K562 (cell line): ENCODE measurements around the gene RARRES2. TPM values are rescaled to one million over a fixed set of nuclear protein-coding genes. Genes with fewer than 3 reads are reported as not detected.
A peak's percentile ranks its signal among the peaks of the same experiment; 100 is the strongest.

Experiments
- ARNT ChIP-seq, 2 experiments: fragments of 450-650 bp; IDR thresholded peaks; 2 replicates each; pipeline ENCODE4 v1.6.1; 2016; ENCODE audit warnings: mild to moderate bottlenecking in 1 of 2
- BRD4 ChIP-seq: fragments of 200-600 bp; sonication (generic); IDR thresholded peaks from 2 replicates; pipeline ENCODE4 v1.6.1; 2017; ENCODE audit warnings: inconsistent platforms
- CXXC5 ChIP-seq: fragments of 250-450 bp; sonication (Bioruptor Pico); IDR thresholded peaks from 2 replicates; pipeline ENCODE4 v1.8.0; 2022; ENCODE audit warnings: inconsistent platforms, mild to moderate bottlenecking, moderate library complexity
- ELF2 ChIP-seq: fragments of 250-450 bp; sonication (Bioruptor Pico); IDR thresholded peaks from 2 replicates; pipeline ENCODE4 v1.5.0; 2021; ENCODE audit warnings: mild to moderate bottlenecking
- EP400 ChIP-seq: fragments of 450-650 bp; IDR thresholded peaks from 2 replicates; pipeline ENCODE4 v1.6.1; 2017; ENCODE audit warnings: antibody characterized with exemption, mild to moderate bottlenecking, moderate library complexity
- FOXP1 ChIP-seq: sonication (generic); formaldehyde crosslinking; IDR thresholded peaks from 2 replicates; pipeline ENCODE4 v1.8.0; 2022; ENCODE audit warnings: mild to moderate bottlenecking, missing genetic modification reagents
- GATAD2A ChIP-seq: fragments of 450-650 bp; IDR thresholded peaks from 2 replicates; pipeline ENCODE4 v1.6.1; 2017
- MEF2D ChIP-seq: conservative IDR thresholded peaks from 2 replicates; pipeline ENCODE4 v1.6.1; 2016; ENCODE audit warnings: low read depth, missing genetic modification characterization, missing compliant biosample characterization
- MXI1 ChIP-seq: IDR thresholded peaks from 2 replicates; pipeline ENCODE4 v1.6.1; 2011; ENCODE audit warnings: low read depth, mild to moderate bottlenecking, improper control_type of control experiment, low read length
- NFE2L1 ChIP-seq: fragments of 450-650 bp; IDR thresholded peaks from 2 replicates; pipeline ENCODE4 v1.6.1; 2016; ENCODE audit warnings: missing genetic modification characterization, low read depth, mild to moderate bottlenecking, missing compliant biosample characterization, moderate library complexity, borderline replicate concordance
- NFIC ChIP-seq: fragments of 450-650 bp; IDR thresholded peaks from 2 replicates; pipeline ENCODE4 v1.6.1; 2017; ENCODE audit warnings: mild to moderate bottlenecking, inconsistent platforms
- NR2C2 ChIP-seq, 2 experiments: fragments of 200-800 bp in 1 of 2; sonication (Bioruptor generic) in 1 of 2; sonication (generic) in 1 of 2; formaldehyde crosslinking in 1 of 2; IDR thresholded peaks; 2 replicates each; pipeline versions ENCODE4 v1.6.1 to v1.8.0; 2016 to 2022; ENCODE audit warnings: mild to moderate bottlenecking in 1 of 2, missing compliant biosample characterization in 1 of 2, missing genetic modification characterization in 1 of 2, missing genetic modification reagents in 1 of 2
- POLR3A ChIP-seq: IDR thresholded peaks from 2 replicates; pipeline ENCODE4 v1.6.1; 2011; ENCODE audit warnings: borderline replicate concordance, mild to moderate bottlenecking, moderate library complexity; ENCODE audit not compliant: insufficient read length, insufficient read depth; ENCODE audit errors: extremely low read depth
- RAD21 ChIP-seq, 2 experiments: fragments of 250-450 bp in 1 of 2; fragments of 450-650 bp in 1 of 2; sonication (Bioruptor Pico) in 1 of 2; formaldehyde crosslinking in 1 of 2; IDR thresholded peaks in 1 of 2; conservative IDR thresholded peaks in 1 of 2; 2 replicates each; pipeline versions ENCODE4 v1.4.0 to v1.8.0; 2020 to 2022; ENCODE audit warnings: mild to moderate bottlenecking in 2 of 2, moderate library complexity in 1 of 2
- SAP30 ChIP-seq: fragments of 200-600 bp; sonication (generic); IDR thresholded peaks from 2 replicates; pipeline ENCODE4 v1.6.1; 2012; ENCODE audit warnings: borderline replicate concordance, low read depth, mild to moderate bottlenecking, moderate library complexity, low read length, control low read depth, inconsistent platforms; ENCODE audit not compliant: insufficient read depth, poor library complexity, severe bottlenecking
- SREBF1 ChIP-seq: fragments of 150-350 bp; IDR thresholded peaks from 2 replicates; pipeline ENCODE4 v1.6.1; 2014; ENCODE audit warnings: antibody characterized with exemption, low read depth, low read length, borderline replicate concordance
- THRA ChIP-seq: fragments of 450-650 bp; IDR thresholded peaks from 2 replicates; pipeline ENCODE4 v1.6.1; 2017; ENCODE audit warnings: mild to moderate bottlenecking, moderate library complexity
- ZBTB5 ChIP-seq: fragments of 450-650 bp; IDR thresholded peaks from 2 replicates; pipeline ENCODE4 v1.6.1; 2017; ENCODE audit warnings: antibody characterized with exemption
- ZNF79 ChIP-seq: fragments of 250-450 bp; sonication (Bioruptor Pico); IDR thresholded peaks from 2 replicates; pipeline ENCODE4 v1.4.0; 2020; ENCODE audit warnings: low read depth, mild to moderate bottlenecking, moderate library complexity
- polyA plus RNA-seq, 8 experiments: library from polyadenylated mRNA; depleted of rRNA in 4 of 8; stranded (reverse) in 5 of 8; unstranded in 3 of 8; fragments of >200 nt; fragmentation: Nextera tagmentation in 2 of 8; fragmentation: Illumina TruSeq in 1 of 8; extraction: Ambion mirVana in 2 of 8; extraction: Trizol in 1 of 8; gene quantifications; 2 replicates each; pipeline versions ENCODE4 v1.2.1 to v1.2.3, GENCODE V29; 2011 to 2014; ENCODE audit warnings: inconsistent platforms in 1 of 8, missing spikeins in 1 of 8
- total RNA-seq, 7 experiments: library from RNA; depleted of rRNA in 6 of 7; stranded (reverse); fragments of >200 nt in 6 of 7; fragmentation: Illumina TruSeq in 2 of 7; extraction: Trizol in 2 of 7; gene quantifications; 2 replicates each; pipeline versions ENCODE4 v1.2.1 to v1.2.3, GENCODE V29; 2011 to 2021; ENCODE audit warnings: low replicate concordance in 1 of 7
- TF ChIP-seq, protein P1 (sequence below): fragments of 200-800 bp; sonication (Bioruptor generic); IDR thresholded peaks from 2 replicates; pipeline ENCODE4 v1.6.1; 2017; ENCODE audit warnings: missing genetic modification characterization, missing compliant biosample characterization
- TF ChIP-seq, protein P2 (sequence below): fragments of 250-450 bp; sonication (Bioruptor Pico); IDR thresholded peaks from 2 replicates; pipeline ENCODE4 v1.8.0; 2022; ENCODE audit warnings: inconsistent platforms, mild to moderate bottlenecking, moderate library complexity, borderline replicate concordance

Gene RARRES2
- total and polyA plus RNA-seq, 9 of the 15 experiments (the other 6 are each of a cell fraction or from before 2014, with no cell fraction given) = 0.11 to 1.7 (median 0.23) TPM; not detected in 6

GRCh38 chr7:150355666-150356059 is 14.2 kb upstream of the RARRES2 start (continued):
- no peak for TF ChIP-seq NR2C2 (CRISPR knock-in tag; IDR thresholded peaks at IDR 0.05)
- TF ChIP-seq NR2C2 (tag; IDR thresholded peaks at IDR 0.05) = peak; percentile 59; the same call in 1 of the 2 replicates
- no peak for TF ChIP-seq RAD21 (CRISPR knock-in tag; conservative IDR thresholded peaks at IDR 0.05 in 1 of 2, IDR thresholded peaks at IDR 0.05 in 1 of 2)
- TF ChIP-seq NFIC = no peak
- TF ChIP-seq ZBTB5 = no peak
- no peak for TF ChIP-seq SREBF1
- TF ChIP-seq POLR3A = no peak
- no peak; the same call in 1 of the 2 replicates for TF ChIP-seq EP400
- peak; percentile 71 for TF ChIP-seq NFE2L1 (tag)
- peak; percentile 44 for TF ChIP-seq CXXC5 (CRISPR knock-in tag)
- TF ChIP-seq ARNT (IDR thresholded peaks at IDR 0.05) = no peak
- TF ChIP-seq ZNF79 (CRISPR knock-in tag) = no peak
- 0 out of 2 replicates have a peak, but pooled peaks have one; percentile 38 for TF ChIP-seq ELF2 (CRISPR knock-in tag)
- no peak for TF ChIP-seq MXI1
- TF ChIP-seq THRA = no peak
- peak; percentile 88 for TF ChIP-seq MEF2D (tag)
- TF ChIP-seq, protein P1, sequence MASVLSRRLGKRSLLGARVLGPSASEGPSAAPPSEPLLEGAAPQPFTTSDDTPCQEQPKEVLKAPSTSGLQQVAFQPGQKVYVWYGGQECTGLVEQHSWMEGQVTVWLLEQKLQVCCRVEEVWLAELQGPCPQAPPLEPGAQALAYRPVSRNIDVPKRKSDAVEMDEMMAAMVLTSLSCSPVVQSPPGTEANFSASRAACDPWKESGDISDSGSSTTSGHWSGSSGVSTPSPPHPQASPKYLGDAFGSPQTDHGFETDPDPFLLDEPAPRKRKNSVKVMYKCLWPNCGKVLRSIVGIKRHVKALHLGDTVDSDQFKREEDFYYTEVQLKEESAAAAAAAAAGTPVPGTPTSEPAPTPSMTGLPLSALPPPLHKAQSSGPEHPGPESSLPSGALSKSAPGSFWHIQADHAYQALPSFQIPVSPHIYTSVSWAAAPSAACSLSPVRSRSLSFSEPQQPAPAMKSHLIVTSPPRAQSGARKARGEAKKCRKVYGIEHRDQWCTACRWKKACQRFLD (CRISPR knock-in tag) = peak; percentile 73
- no peak for TF ChIP-seq SAP30
- TF ChIP-seq, protein P2, sequence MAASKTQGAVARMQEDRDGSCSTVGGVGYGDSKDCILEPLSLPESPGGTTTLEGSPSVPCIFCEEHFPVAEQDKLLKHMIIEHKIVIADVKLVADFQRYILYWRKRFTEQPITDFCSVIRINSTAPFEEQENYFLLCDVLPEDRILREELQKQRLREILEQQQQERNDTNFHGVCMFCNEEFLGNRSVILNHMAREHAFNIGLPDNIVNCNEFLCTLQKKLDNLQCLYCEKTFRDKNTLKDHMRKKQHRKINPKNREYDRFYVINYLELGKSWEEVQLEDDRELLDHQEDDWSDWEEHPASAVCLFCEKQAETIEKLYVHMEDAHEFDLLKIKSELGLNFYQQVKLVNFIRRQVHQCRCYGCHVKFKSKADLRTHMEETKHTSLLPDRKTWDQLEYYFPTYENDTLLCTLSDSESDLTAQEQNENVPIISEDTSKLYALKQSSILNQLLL (CRISPR knock-in tag) = no peak
- no peak; the same call in 1 of the 2 replicates for TF ChIP-seq GATAD2A
- no peak for TF ChIP-seq FOXP1
- TF ChIP-seq BRD4 = no peak
